ENCODE measurements around the gene SKA2. TPM values are rescaled to one million over a fixed set of nuclear protein-coding genes. Genes with fewer than 3 reads are reported as not detected.
A peak's percentile ranks its signal among the peaks of the same experiment; 100 is the strongest.

Gene SKA2
- total and polyA plus RNA-seq, 9 of the 15 experiments (the other 6 are each of a cell fraction or from before 2014, with no cell fraction given) = 58.1 to 183 (median 133) TPM

- TF ChIP-seq, protein P1, sequence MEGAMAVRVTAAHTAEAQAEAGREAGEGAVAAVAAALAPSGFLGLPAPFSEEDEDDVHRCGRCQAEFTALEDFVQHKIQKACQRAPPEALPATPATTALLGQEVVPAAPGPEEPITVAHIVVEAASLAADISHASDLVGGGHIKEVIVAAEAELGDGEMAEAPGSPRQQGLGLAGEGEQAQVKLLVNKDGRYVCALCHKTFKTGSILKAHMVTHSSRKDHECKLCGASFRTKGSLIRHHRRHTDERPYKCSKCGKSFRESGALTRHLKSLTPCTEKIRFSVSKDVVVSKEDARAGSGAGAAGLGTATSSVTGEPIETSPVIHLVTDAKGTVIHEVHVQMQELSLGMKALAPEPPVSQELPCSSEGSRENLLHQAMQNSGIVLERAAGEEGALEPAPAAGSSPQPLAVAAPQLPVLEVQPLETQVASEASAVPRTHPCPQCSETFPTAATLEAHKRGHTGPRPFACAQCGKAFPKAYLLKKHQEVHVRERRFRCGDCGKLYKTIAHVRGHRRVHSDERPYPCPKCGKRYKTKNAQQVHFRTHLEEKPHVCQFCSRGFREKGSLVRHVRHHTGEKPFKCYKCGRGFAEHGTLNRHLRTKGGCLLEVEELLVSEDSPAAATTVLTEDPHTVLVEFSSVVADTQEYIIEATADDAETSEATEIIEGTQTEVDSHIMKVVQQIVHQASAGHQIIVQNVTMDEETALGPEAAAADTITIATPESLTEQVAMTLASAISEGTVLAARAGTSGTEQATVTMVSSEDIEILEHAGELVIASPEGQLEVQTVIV (CRISPR knock-in tag; IDR thresholded peaks at IDR 0.05; ENCODE audit: borderline replicate concordance) = no peak
- TF ChIP-seq HSF4 (CRISPR knock-in tag; IDR thresholded peaks at IDR 0.05; ENCODE audit: borderline replicate concordance) (no peak), SNRNP70 (optimal IDR thresholded peaks at IDR 0.05; ENCODE audit: low read depth, low read length) (no peak), MAFF (IDR thresholded peaks at IDR 0.05; ENCODE audit: low read length) (no peak), DPF2 (IDR thresholded peaks at IDR 0.05) (peak; percentile 41; the same call in 1 of the 2 replicates), TAF9B (IDR thresholded peaks at IDR 0.05; ENCODE audit: partially characterized antibody) (no peak), SMARCA4 (IDR thresholded peaks at IDR 0.05) (0 out of 2 replicates have a peak, but pooled peaks have one; percentile 20), MEIS2 (IDR thresholded peaks at IDR 0.05; ENCODE audit: partially characterized antibody) (peak; percentile 23), BRF1 (IDR thresholded peaks at IDR 0.05; ENCODE audit: borderline replicate concordance, extremely low read depth, insufficient read length) (no peak), HDAC8 (tag; IDR thresholded peaks at IDR 0.05) (no peak), ZBTB7A (IDR thresholded peaks at IDR 0.05; ENCODE audit: borderline replicate concordance, control insufficient read depth, low read depth, low read length) (no peak), PCBP2 (IDR thresholded peaks at IDR 0.05; ENCODE audit: low read depth, low read length, poor library complexity, severe bottlenecking) (no peak), CCNT2 (IDR thresholded peaks at IDR 0.05; ENCODE audit: borderline replicate concordance, extremely low read depth, insufficient read length, low read depth, low read length) (no peak), STAT5B (CRISPR knock-in tag; IDR thresholded peaks at IDR 0.05) (no peak), CBX8 (IDR thresholded peaks at IDR 0.05; ENCODE audit: borderline replicate concordance, extremely low read depth, low read depth, low read length, poor library complexity, severe bottlenecking) (no peak), GABPA (tag; conservative IDR thresholded peaks at IDR 0.05; ENCODE audit: low read depth) (no peak), POLR2AphosphoS2 (IDR thresholded peaks at IDR 0.05; ENCODE audit: low read length) (no peak), ARID1B (IDR thresholded peaks at IDR 0.05) (0 out of 2 replicates have a peak, but pooled peaks have one; percentile 10), MTA1 (IDR thresholded peaks at IDR 0.05; ENCODE audit: borderline replicate concordance) (0 out of 2 replicates have a peak, but pooled peaks have one; percentile 32), SMC3 (conservative IDR thresholded peaks at IDR 0.05; ENCODE audit: insufficient read depth, low read depth, low read length) (no peak), KDM5B (IDR thresholded peaks at IDR 0.05; ENCODE audit: insufficient replicate concordance, low read depth, low read length) (no peak)
- TF ChIP-seq, protein P2, sequence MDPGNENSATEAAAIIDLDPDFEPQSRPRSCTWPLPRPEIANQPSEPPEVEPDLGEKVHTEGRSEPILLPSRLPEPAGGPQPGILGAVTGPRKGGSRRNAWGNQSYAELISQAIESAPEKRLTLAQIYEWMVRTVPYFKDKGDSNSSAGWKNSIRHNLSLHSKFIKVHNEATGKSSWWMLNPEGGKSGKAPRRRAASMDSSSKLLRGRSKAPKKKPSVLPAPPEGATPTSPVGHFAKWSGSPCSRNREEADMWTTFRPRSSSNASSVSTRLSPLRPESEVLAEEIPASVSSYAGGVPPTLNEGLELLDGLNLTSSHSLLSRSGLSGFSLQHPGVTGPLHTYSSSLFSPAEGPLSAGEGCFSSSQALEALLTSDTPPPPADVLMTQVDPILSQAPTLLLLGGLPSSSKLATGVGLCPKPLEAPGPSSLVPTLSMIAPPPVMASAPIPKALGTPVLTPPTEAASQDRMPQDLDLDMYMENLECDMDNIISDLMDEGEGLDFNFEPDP (CRISPR knock-in tag; IDR thresholded peaks at IDR 0.05) = no peak
- TF ChIP-seq, protein P3, sequence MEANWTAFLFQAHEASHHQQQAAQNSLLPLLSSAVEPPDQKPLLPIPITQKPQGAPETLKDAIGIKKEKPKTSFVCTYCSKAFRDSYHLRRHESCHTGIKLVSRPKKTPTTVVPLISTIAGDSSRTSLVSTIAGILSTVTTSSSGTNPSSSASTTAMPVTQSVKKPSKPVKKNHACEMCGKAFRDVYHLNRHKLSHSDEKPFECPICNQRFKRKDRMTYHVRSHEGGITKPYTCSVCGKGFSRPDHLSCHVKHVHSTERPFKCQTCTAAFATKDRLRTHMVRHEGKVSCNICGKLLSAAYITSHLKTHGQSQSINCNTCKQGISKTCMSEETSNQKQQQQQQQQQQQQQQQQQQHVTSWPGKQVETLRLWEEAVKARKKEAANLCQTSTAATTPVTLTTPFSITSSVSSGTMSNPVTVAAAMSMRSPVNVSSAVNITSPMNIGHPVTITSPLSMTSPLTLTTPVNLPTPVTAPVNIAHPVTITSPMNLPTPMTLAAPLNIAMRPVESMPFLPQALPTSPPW (CRISPR knock-in tag; IDR thresholded peaks at IDR 0.05) = no peak
Measured at GRCh38 chr17:59094861-59095530, 60.0 kb downstream of the SKA2 start (continued).

Data from K562 (cell line).